ENCODE results near the gene FOXN3.

- TF ChIP-seq CTCF (IDR thresholded peaks at IDR 0.05) (no peak), EP300 (IDR thresholded peaks at IDR 0.05; ENCODE audit: low read depth) (no peak), POLR2A (IDR thresholded peaks at IDR 0.05) (no peak), POLR2AphosphoS5 (IDR thresholded peaks at IDR 0.05) (no peak)
Measured at GRCh38 chr14:89180546-89180945, 236.5 kb downstream of the FOXN3 start.

All from transverse colon (tissue), 4 donors.